GM23338 (cell line): ENCODE data around the gene ZDHHC17. TPM values are rescaled to one million over a fixed set of nuclear protein-coding genes. Genes with fewer than 3 reads are reported as not detected.

Experiments used
- ATAC-seq: fragments of 200-7000 bp; cut with Tn5 transposase; 3 replicates; pipeline ENCODE4 v1.9.1; 2020
- DNase-seq: peaks from one replicate; pipeline ENCODE4 v3.0.0-alpha.2; 2015; ENCODE audit warnings: low spot score
- H2AFZ ChIP-seq: fragments of 200-600 bp; sonication (generic); 2 replicates; pipeline ENCODE4 v1.8.0; 2016; ENCODE audit warnings: antibody characterized with exemption, mild to moderate bottlenecking, moderate library complexity
- H3F3A ChIP-seq: fragments of 200-600 bp; sonication (generic); replicated peaks from 2 replicates; pipeline ENCODE4 v1.8.0; 2017; ENCODE audit warnings: antibody characterized with exemption, mixed run types, low read depth
- H3K27ac ChIP-seq: fragments of 200-600 bp; sonication (generic); 2 replicates; pipeline ENCODE4 v1.6.1; 2016; ENCODE audit warnings: low read depth
- H3K27me3 ChIP-seq: fragments of 200-600 bp; sonication (generic); 2 replicates; pipeline ENCODE4 v1.8.0; 2016; ENCODE audit warnings: mild to moderate bottlenecking, mixed run types, moderate library complexity; ENCODE audit not compliant: insufficient read depth
- H3K36me3 ChIP-seq: fragments of 200-600 bp; sonication (generic); 2 replicates; pipeline ENCODE4 v1.8.0; 2016; ENCODE audit warnings: mild to moderate bottlenecking; ENCODE audit not compliant: insufficient read depth
- H3K4me1 ChIP-seq: fragments of 200-600 bp; sonication (generic); 2 replicates; pipeline ENCODE4 v1.8.0; 2016; ENCODE audit warnings: mild to moderate bottlenecking, moderate library complexity; ENCODE audit not compliant: insufficient read depth
- H3K4me2 ChIP-seq: fragments of 200-600 bp; sonication (generic); 2 replicates; pipeline ENCODE4 v1.7.1; 2017; ENCODE audit warnings: mixed run types
- H3K4me3 ChIP-seq: fragments of 200-600 bp; sonication (generic); 2 replicates; pipeline ENCODE4 v1.6.1; 2016; ENCODE audit warnings: mixed run types
- H3K79me2 ChIP-seq: fragments of 200-600 bp; sonication (generic); replicated peaks from 2 replicates; pipeline ENCODE4 v1.8.0; 2017; ENCODE audit warnings: mild to moderate bottlenecking; ENCODE audit not compliant: insufficient read depth
- H3K9me2 ChIP-seq: fragments of 200-600 bp; sonication (generic); 2 replicates; pipeline ENCODE4 v1.8.0; 2017; ENCODE audit not compliant: insufficient read depth
- H4K20me1 ChIP-seq: fragments of 200-600 bp; sonication (generic); replicated peaks from 2 replicates; pipeline ENCODE4 v1.8.0; 2017; ENCODE audit warnings: mild to moderate bottlenecking; ENCODE audit not compliant: insufficient read depth
- H3K27ac Mint-ChIP-seq: 2 replicates; pipeline ENCODE4 v1.8.0; 2020; ENCODE audit warnings: inconsistent platforms, mild to moderate bottlenecking, moderate library complexity, mixed read lengths
- H3K27me3 Mint-ChIP-seq: 3 replicates; pipeline ENCODE4 v1.8.0; 2022; ENCODE audit warnings: low read depth, mild to moderate bottlenecking, moderate library complexity, mixed read lengths, inconsistent platforms; ENCODE audit not compliant: insufficient read depth, poor library complexity
- H3K36me3 Mint-ChIP-seq: 3 replicates; pipeline ENCODE4 v1.8.0; 2021; ENCODE audit warnings: low read depth, mild to moderate bottlenecking, inconsistent platforms, moderate library complexity, mixed read lengths
- H3K4me1 Mint-ChIP-seq: 3 replicates; pipeline ENCODE4 v1.8.0; 2020; ENCODE audit warnings: mild to moderate bottlenecking, inconsistent platforms, mixed read lengths
- H3K4me3 Mint-ChIP-seq: 3 replicates; pipeline ENCODE4 v1.8.0; 2021; ENCODE audit warnings: moderate library complexity, mild to moderate bottlenecking, inconsistent platforms, mixed read lengths
- H3K9me3 Mint-ChIP-seq: 3 replicates; pipeline ENCODE4 v1.8.0; 2020; ENCODE audit warnings: moderate library complexity, mild to moderate bottlenecking, inconsistent platforms, mixed read lengths
- CREB1 ChIP-seq: fragments of 250-450 bp; sonication (Bioruptor Pico); IDR thresholded peaks from 2 replicates; pipeline ENCODE4 v1.5.0; 2020; ENCODE audit warnings: low read depth, mild to moderate bottlenecking, moderate library complexity
- CTCF ChIP-seq, 2 experiments: fragments of 200-600 bp in 1 of 2; sonication (generic) in 1 of 2; conservative IDR thresholded peaks; 2 replicates each; pipeline versions ENCODE4 v1.5.1 to v1.6.1; 2016 to 2017; ENCODE audit warnings: antibody characterized with exemption in 2 of 2, low read depth in 2 of 2, mild to moderate bottlenecking in 2 of 2, moderate library complexity in 1 of 2
- ETS1 ChIP-seq: IDR thresholded peaks from 2 replicates; pipeline ENCODE4 v1.6.1; 2016; ENCODE audit warnings: antibody characterized with exemption
- EZH2 ChIP-seq: fragments of 200-600 bp; sonication (generic); IDR thresholded peaks from one replicate; pipeline ENCODE4 v1.8.0; 2017; ENCODE audit warnings: antibody characterized with exemption, mild to moderate bottlenecking, low read depth; ENCODE audit not compliant: unreplicated experiment
- EZH2phosphoT487 ChIP-seq: fragments of 200-600 bp; sonication (generic); IDR thresholded peaks from one replicate; pipeline ENCODE4 v1.8.1; 2018; ENCODE audit warnings: antibody characterized with exemption; ENCODE audit not compliant: unreplicated experiment
- JUNB ChIP-seq: IDR thresholded peaks from one replicate; pipeline ENCODE4 v1.6.1; 2016; ENCODE audit warnings: antibody characterized with exemption; ENCODE audit not compliant: unreplicated experiment
- NANOG ChIP-seq: IDR thresholded peaks from 2 replicates; pipeline ENCODE4 v1.6.1; 2016; ENCODE audit warnings: antibody characterized with exemption, borderline replicate concordance
- POLR2AphosphoS5 ChIP-seq: IDR thresholded peaks from 2 replicates; pipeline ENCODE4 v1.6.1; 2016; ENCODE audit warnings: antibody characterized with exemption, low read depth
- REST ChIP-seq: IDR thresholded peaks from one replicate; pipeline ENCODE4 v1.6.1; 2018; ENCODE audit warnings: antibody characterized with exemption; ENCODE audit not compliant: unreplicated experiment
- STAT1 ChIP-seq: IDR thresholded peaks from one replicate; pipeline ENCODE4 v1.6.1; 2016; ENCODE audit warnings: antibody characterized with exemption; ENCODE audit not compliant: unreplicated experiment
- ZNF114 ChIP-seq: fragments of 250-450 bp; sonication (Bioruptor Pico); IDR thresholded peaks from 2 replicates; pipeline ENCODE4 v1.5.0; 2020; ENCODE audit warnings: mild to moderate bottlenecking, moderate library complexity
- ZNF331 ChIP-seq: fragments of 250-450 bp; sonication (Bioruptor Pico); IDR thresholded peaks from 2 replicates; pipeline ENCODE4 v1.5.0; 2020; ENCODE audit warnings: low read depth, mild to moderate bottlenecking, moderate library complexity
- ZNF462 ChIP-seq: fragments of 250-450 bp; sonication (Bioruptor Pico); IDR thresholded peaks from 2 replicates; pipeline ENCODE4 v1.5.0; 2020; ENCODE audit warnings: mild to moderate bottlenecking, moderate library complexity
- polyA plus RNA-seq: library from polyadenylated mRNA; unstranded; fragments of >200 nt; fragmentation: Nextera tagmentation; extraction: Ambion mirVana; gene quantifications from 2 replicates; pipeline ENCODE4 v1.2.1, GENCODE V29; 2016
- total RNA-seq: library from RNA; depleted of rRNA; stranded (reverse); fragments of >200 nt; shearing (Covaris generic); gene quantifications from 2 replicates; pipeline ENCODE4 v1.2.3, GENCODE V29; 2014

Gene ZDHHC17
- total and polyA plus RNA-seq, 2 experiments from 2014 or later: 15.7 to 43.5 TPM

GRCh38 chr12:76755829-76756379, 8.0 kb upstream of the ZDHHC17 start:
- Histone ChIP-seq H3K27me3 (no peaks in the 10 kb centered on the region), H3K4me1 (no peaks in the 10 kb centered on the region), H3K36me3 (no peaks in the 10 kb centered on the region), H3K9me2 (no peaks in the 10 kb centered on the region), H3F3A (no peaks in the 10 kb centered on the region), H4K20me1 (no peaks in the 10 kb centered on the region), H3K79me2 (no peaks in the 10 kb centered on the region), H3K4me2 (no peak overlapping the region), H3K27ac (no peak overlapping the region), H2AFZ (0 out of 2 replicates have a peak overlapping the region, but pooled peaks have one; percentile 23), H3K4me3 (no peak overlapping the region)
- DNase-seq: peak; percentile 1
- Mint-ChIP-seq H3K27me3 (no peaks in the 10 kb centered on the region), H3K4me1 (peaks cover 10% of the 10 kb centered on the region; the same call in 1 of the 3 replicates), H3K27ac (no peak overlapping the region), H3K36me3 (no peaks in the 10 kb centered on the region), H3K9me3 (no peaks in the 10 kb centered on the region), H3K4me3 (no peak overlapping the region)
- ATAC-seq: peak; percentile 61
- no peak for TF ChIP-seq ZNF114 (CRISPR knock-in tag)
- TF ChIP-seq ZNF462 (CRISPR knock-in tag): no peak
- TF ChIP-seq STAT1: no peak
- TF ChIP-seq EZH2phosphoT487: no peak
- no peak for TF ChIP-seq CTCF (conservative IDR thresholded peaks at IDR 0.05; ENCODE audit: low read depth in 2 of 2)
- no peak for TF ChIP-seq JUNB
- TF ChIP-seq NANOG: no peak
- no peak for TF ChIP-seq REST
- TF ChIP-seq CREB1 (CRISPR knock-in tag): no peak
- TF ChIP-seq POLR2AphosphoS5: no peak
- TF ChIP-seq EZH2: no peak
- no peak for TF ChIP-seq ZNF331 (CRISPR knock-in tag)
- no peak for TF ChIP-seq ETS1
